ENCODE results near the gene C1orf198. TPM values are rescaled to one million over a fixed set of nuclear protein-coding genes. Genes with fewer than 3 reads are reported as not detected.

The C1orf198 gene
- total RNA-seq, 1 donor from 2014 or later: 48.5 TPM

DNA sequence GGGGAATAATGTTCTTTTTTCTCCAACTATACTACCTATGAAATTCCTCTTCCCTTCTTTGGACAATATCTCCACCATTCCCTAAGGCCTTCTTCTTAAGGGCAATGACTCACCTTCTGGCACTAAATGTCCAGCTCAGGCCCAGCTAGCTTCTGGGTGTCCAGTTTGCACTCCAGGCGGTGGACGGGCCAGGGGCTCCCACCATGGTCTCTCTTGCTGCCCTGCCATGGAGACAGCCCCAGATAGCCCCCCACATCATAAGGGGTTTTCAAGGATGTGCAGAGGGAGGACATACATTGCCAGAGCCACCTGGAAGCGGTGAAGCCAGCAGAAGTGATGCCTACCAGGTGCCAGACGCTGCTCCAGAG lies 43.8 kb downstream of the C1orf198 start:
- no peak for TF ChIP-seq EZH2 (IDR thresholded peaks at IDR 0.05)
- TF ChIP-seq EZH2phosphoT487 (IDR thresholded peaks at IDR 0.05): no peak
- TF ChIP-seq, protein P1, sequence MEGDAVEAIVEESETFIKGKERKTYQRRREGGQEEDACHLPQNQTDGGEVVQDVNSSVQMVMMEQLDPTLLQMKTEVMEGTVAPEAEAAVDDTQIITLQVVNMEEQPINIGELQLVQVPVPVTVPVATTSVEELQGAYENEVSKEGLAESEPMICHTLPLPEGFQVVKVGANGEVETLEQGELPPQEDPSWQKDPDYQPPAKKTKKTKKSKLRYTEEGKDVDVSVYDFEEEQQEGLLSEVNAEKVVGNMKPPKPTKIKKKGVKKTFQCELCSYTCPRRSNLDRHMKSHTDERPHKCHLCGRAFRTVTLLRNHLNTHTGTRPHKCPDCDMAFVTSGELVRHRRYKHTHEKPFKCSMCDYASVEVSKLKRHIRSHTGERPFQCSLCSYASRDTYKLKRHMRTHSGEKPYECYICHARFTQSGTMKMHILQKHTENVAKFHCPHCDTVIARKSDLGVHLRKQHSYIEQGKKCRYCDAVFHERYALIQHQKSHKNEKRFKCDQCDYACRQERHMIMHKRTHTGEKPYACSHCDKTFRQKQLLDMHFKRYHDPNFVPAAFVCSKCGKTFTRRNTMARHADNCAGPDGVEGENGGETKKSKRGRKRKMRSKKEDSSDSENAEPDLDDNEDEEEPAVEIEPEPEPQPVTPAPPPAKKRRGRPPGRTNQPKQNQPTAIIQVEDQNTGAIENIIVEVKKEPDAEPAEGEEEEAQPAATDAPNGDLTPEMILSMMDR (IDR thresholded peaks at IDR 0.05): no peak

DNA sequence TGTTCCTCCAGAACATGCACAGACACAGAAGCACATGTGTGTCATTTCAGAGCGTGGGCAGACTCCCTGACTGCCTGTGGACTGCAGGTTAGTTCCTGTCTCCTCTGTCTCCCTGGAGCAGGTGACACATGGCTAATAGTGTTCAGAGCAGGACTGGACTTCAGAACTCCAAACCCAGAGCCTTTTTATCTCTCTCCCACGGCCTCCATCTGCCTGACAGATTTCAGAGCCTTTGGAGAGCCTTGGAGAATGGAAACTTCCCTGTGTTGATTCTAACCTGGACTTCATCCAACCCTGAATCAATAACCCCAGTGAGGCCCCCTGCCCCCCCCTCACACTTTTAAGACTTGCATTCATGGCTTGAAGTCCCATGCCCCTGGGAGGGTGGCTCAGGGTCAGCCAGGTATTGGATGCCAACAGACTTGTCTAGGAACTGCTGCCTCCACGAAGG lies 44.4 kb downstream of the C1orf198 start:
- no peak for DNase-seq (ENCODE audit: low spot score)
- Mint-ChIP-seq H3K27me3 (ENCODE audit: insufficient read depth, low read depth) (peaks cover 7% of the 10 kb centered on the region), H3K36me3 (no peaks in the 10 kb centered on the region), H3K4me1 (peaks cover 31% of the 10 kb centered on the region), H3K9me3 (no peaks in the 10 kb centered on the region), H3K4me3 (no peak overlapping the region), H3K27ac (no peak overlapping the region)
- H3K79me2 ChIP-seq (ENCODE audit: low read depth): no peaks in the 10 kb centered on the region
- no peak for TF ChIP-seq EZH2phosphoT487 (IDR thresholded peaks at IDR 0.05)
- no peak for TF ChIP-seq EZH2 (IDR thresholded peaks at IDR 0.05)
- TF ChIP-seq, protein P1 (IDR thresholded peaks at IDR 0.05): no peak
- no peak overlapping the region for H3K27ac ChIP-seq
- no peaks in the 10 kb centered on the region for H3K36me3 ChIP-seq
- no peaks in the 10 kb centered on the region for H4K20me1 ChIP-seq (ENCODE audit: low read depth)
- no peaks in the 10 kb centered on the region for H3K27me3 ChIP-seq
- no peak overlapping the region for H3K9ac ChIP-seq
- no peak overlapping the region for H2AFZ ChIP-seq (replicated peaks)
- H3K4me2 ChIP-seq: no peak overlapping the region
- H3F3A ChIP-seq (ENCODE audit: low read depth): peaks cover 7% of the 10 kb centered on the region
- H3K9me3 ChIP-seq (ENCODE audit: low read depth): no peaks in the 10 kb centered on the region
- peaks cover 15% of the 10 kb centered on the region for H3K4me1 ChIP-seq
- no peak overlapping the region for H3K4me3 ChIP-seq

More for the DNA sequence above, 43.8 kb downstream of the C1orf198 start:
- no peak for DNase-seq (ENCODE audit: low spot score)
- H3K4me1 ChIP-seq: peaks cover 15% of the 10 kb centered on the region
- no peaks in the 10 kb centered on the region for H4K20me1 ChIP-seq (ENCODE audit: low read depth)
- H3F3A ChIP-seq (ENCODE audit: low read depth): peaks cover 7% of the 10 kb centered on the region
- no peak overlapping the region for H3K4me3 Mint-ChIP-seq
- no peaks in the 10 kb centered on the region for H3K9me3 ChIP-seq (ENCODE audit: low read depth)
- no peak overlapping the region for H2AFZ ChIP-seq (replicated peaks)
- no peak overlapping the region for H3K9ac ChIP-seq
- H3K27ac Mint-ChIP-seq: no peak overlapping the region
- no peaks in the 10 kb centered on the region for H3K79me2 ChIP-seq (ENCODE audit: low read depth)
- no peaks in the 10 kb centered on the region for H3K9me3 Mint-ChIP-seq
- H3K36me3 ChIP-seq: no peaks in the 10 kb centered on the region
- H3K4me3 ChIP-seq: no peak overlapping the region
- H3K27me3 Mint-ChIP-seq (ENCODE audit: insufficient read depth, low read depth): peaks cover 7% of the 10 kb centered on the region
- no peak overlapping the region for H3K4me2 ChIP-seq
- H3K27ac ChIP-seq: no peak overlapping the region
- H3K4me1 Mint-ChIP-seq: peaks cover 28% of the 10 kb centered on the region
- H3K36me3 Mint-ChIP-seq: no peaks in the 10 kb centered on the region
- H3K27me3 ChIP-seq: no peaks in the 10 kb centered on the region

DNA sequence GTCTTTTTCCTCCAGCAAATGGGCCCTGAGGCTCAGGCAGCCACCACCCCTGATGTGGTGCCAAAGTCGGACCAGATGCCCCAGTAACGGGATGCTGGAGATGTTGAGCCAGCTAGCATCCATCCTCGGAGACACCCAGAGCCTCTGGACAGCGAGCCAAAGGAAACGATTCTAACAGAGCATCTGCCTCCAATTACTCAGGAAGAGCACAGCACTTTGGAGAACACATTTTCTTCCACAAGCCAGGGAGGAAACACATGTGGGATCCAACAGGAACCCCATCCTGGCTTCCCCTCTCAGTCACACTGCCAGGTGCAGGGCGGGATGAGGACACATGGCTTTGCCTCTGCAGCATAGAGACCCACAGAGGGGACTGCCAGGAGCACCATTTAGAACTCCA lies 44.9 kb downstream of the C1orf198 start:
- H3K27ac ChIP-seq: no peak overlapping the region
- Mint-ChIP-seq H3K4me1 (peaks cover 36% of the 10 kb centered on the region), H3K9me3 (no peaks in the 10 kb centered on the region), H3K4me3 (no peak overlapping the region), H3K36me3 (no peaks in the 10 kb centered on the region), H3K27me3 (ENCODE audit: insufficient read depth, low read depth) (peaks cover 7% of the 10 kb centered on the region), H3K27ac (no peak overlapping the region)
- no peak overlapping the region for H3K4me2 ChIP-seq
- no peaks in the 10 kb centered on the region for H3K36me3 ChIP-seq
- H3F3A ChIP-seq (ENCODE audit: low read depth): peaks cover 5% of the 10 kb centered on the region
- H2AFZ ChIP-seq (replicated peaks): no peak overlapping the region
- H3K4me1 ChIP-seq: peaks cover 13% of the 10 kb centered on the region
- DNase-seq (ENCODE audit: low spot score): no peak
- H3K4me3 ChIP-seq: no peak overlapping the region
- no peak overlapping the region for H3K9ac ChIP-seq
- no peaks in the 10 kb centered on the region for H3K9me3 ChIP-seq (ENCODE audit: low read depth)
- H4K20me1 ChIP-seq (ENCODE audit: low read depth): no peaks in the 10 kb centered on the region
- H3K79me2 ChIP-seq (ENCODE audit: low read depth): no peaks in the 10 kb centered on the region
- H3K27me3 ChIP-seq: no peaks in the 10 kb centered on the region
- TF ChIP-seq EZH2phosphoT487 (IDR thresholded peaks at IDR 0.05) (no peak), EZH2 (IDR thresholded peaks at IDR 0.05) (no peak)
- TF ChIP-seq, protein P1 (IDR thresholded peaks at IDR 0.05): no peak

Measured in neural progenitor cell (in vitro differentiated cells).